ENCODE results near the gene WDFY2.

GRCh38 chr13:51674276-51674675, 90.0 kb downstream of the WDFY2 start:
- TF ChIP-seq CTCF (conservative IDR thresholded peaks at IDR 0.05; ENCODE audit: low read depth, low read length) (no peak), EZH2 (IDR thresholded peaks at IDR 0.05; ENCODE audit: low read length, unreplicated experiment) (no peak)

Measured in PC-3 (cell line).